HG03060 (cell line): ENCODE measurements around the gene DCP1B.

Source experiments
- ATAC-seq: cut with Tn5 transposase; IDR thresholded peaks from one replicate; pipeline ENCODE4 v1.9.1; 2021; ENCODE audit warnings: low read depth, moderate number of reproducible peaks; ENCODE audit not compliant: unreplicated experiment

Gene DCP1B

DNA sequence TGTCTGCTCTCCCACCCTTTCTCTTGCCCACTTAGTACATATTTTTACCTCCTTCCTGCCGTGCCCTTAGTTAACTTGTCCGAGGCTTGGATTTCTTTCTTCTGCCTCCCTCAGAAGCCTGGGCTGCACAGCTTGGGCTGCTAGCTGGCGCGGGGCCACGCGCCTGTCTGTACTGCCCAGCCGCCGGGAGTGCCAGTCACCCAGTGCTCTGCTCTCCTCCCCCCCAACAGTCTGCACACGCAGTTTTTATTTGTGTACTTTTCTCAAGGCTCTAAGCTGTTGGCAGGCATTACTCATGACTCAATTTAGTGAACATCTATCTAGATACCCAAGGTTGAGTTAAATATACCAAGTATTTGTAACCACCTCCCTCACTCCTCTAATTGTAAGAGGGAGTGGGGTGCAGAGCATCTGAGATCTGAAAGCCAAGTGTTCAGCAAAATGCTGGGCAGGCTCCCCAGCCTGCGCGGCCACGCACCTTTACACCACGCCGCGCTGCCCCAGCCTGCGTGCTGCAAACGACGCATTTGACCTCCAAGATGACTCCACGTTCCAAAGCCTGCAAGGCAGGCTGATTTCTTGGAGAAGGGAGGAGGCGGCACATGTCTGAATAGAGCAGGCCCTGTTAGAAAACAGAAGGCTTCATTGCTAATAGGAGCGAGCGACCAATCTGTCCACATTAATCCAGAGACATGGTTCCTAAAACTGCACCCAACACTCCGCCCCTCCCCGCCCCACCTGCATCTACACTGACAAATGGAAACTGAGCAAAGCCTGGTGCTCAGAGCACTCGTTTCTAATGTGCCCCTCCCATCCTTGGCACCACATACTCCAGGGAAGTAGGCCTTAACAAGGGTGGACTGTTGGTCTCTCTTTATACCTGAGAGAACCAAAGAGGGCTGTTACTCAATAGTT lies 67.6 kb downstream of the DCP1B start:
- ATAC-seq: no peak

- no peak for ATAC-seq
Measured at GRCh38 chr12:1935700-1936378, 68.4 kb downstream of the DCP1B start.

- no peak for ATAC-seq
Measured at GRCh38 chr12:1935242-1935641, 69.0 kb downstream of the DCP1B start.

DNA sequence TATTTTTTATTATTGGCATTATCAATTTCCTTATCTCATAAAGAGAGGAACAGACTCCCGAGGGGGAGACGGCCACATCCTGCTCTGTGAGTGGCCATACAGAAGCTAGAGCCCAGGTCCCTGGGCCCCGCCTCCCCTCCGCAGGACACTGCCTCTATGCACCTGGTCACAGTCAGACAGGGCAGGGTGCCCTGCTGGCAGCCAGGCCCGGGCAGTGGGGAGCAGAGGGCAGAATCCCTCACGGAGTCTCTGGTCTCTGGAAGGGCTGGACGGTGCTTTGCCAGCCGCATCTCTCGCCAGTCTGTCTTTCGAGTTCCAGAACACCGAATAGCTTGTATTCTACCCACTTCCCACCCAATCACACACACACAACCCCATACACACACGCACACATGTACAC lies 69.4 kb downstream of the DCP1B start:
- ATAC-seq: no peak

- no peak for ATAC-seq
Measured at GRCh38 chr12:1934068-1934467, 70.2 kb downstream of the DCP1B start.

- ATAC-seq: no peak
Measured at GRCh38 chr12:1933342-1934051, 70.8 kb downstream of the DCP1B start.

DNA sequence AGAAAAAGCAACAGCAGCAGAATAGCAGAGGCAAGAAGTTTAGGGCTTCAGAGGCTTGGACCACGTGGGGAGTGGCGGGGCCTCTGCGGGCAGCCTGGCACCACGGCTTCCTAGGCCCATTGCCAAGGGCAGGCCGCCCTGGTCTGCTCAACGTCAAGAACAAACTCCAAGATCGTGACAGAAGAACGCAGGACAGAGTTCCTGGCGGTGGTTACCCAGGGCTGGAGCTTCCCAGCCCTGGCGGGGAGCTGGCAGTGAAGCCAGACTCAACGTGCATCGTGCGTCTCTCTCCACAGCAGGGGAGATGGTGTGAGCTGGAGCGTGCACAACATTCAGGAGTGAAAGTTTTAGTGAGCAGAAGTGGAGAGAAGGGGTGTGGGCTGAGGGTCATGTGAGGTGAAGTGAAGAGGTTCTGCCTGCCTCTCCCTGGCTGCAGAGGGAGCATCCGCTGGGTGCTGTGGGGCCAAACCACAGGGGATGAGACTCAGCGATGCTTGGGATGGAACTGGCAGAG lies 71.9 kb downstream of the DCP1B start:
- ATAC-seq: no peak

GRCh38 chr12:1931642-1932041 lies 72.6 kb downstream of the DCP1B start:
- ATAC-seq: no peak

- no peak for ATAC-seq
Measured at GRCh38 chr12:1930803-1931597, 73.3 kb downstream of the DCP1B start.

GRCh38 chr12:1929985-1930802 lies 74.1 kb downstream of the DCP1B start:
- no peak for ATAC-seq

- ATAC-seq: no peak
Measured at GRCh38 chr12:1929241-1929984, 74.8 kb downstream of the DCP1B start.

- no peak for ATAC-seq
Measured at GRCh38 chr12:1928439-1929121, 75.7 kb downstream of the DCP1B start.

GRCh38 chr12:1927751-1928351 lies 76.4 kb downstream of the DCP1B start:
- no peak for ATAC-seq

GRCh38 chr12:1927051-1927680 lies 77.1 kb downstream of the DCP1B start:
- ATAC-seq: no peak

GRCh38 chr12:1926251-1926657 lies 78.0 kb downstream of the DCP1B start:
- ATAC-seq: no peak

DNA sequence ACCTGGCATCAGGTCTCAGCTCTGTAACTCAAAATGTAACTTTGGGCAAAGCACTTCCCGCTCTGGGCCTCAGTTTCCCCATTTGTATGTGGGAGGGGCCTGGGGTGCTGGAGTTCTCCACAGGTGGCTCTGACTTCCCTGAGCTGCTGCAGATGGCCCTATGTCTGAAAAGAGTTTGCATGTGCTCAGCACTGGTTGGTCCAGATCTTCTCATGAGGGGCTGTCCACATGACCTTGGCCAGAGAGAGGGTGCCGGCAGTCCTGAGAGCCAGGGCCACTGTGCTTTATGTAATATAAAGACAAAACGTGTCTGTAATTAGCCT lies 78.6 kb downstream of the DCP1B start:
- ATAC-seq: no peak

- no peak for ATAC-seq
Measured at GRCh38 chr12:1924996-1925683, 79.1 kb downstream of the DCP1B start.
